HL-60/S4 treated with phorbol 12-myristate 13-acetate at 8.2 ng/mL for 4 days and 3 days (cell line): ENCODE data around the gene IL20RA.

Source experiments
- in situ Hi-C: fragments of 300-500 bp; cut with MboI; formaldehyde crosslinking; loops from 2 replicates; pipeline ENCODE4 v1.15.0; 2022; ENCODE audit warnings: low sequenced_read_pairs

The IL20RA gene, protein sequence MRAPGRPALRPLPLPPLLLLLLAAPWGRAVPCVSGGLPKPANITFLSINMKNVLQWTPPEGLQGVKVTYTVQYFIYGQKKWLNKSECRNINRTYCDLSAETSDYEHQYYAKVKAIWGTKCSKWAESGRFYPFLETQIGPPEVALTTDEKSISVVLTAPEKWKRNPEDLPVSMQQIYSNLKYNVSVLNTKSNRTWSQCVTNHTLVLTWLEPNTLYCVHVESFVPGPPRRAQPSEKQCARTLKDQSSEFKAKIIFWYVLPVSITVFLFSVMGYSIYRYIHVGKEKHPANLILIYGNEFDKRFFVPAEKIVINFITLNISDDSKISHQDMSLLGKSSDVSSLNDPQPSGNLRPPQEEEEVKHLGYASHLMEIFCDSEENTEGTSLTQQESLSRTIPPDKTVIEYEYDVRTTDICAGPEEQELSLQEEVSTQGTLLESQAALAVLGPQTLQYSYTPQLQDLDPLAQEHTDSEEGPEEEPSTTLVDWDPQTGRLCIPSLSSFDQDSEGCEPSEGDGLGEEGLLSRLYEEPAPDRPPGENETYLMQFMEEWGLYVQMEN

DNA sequence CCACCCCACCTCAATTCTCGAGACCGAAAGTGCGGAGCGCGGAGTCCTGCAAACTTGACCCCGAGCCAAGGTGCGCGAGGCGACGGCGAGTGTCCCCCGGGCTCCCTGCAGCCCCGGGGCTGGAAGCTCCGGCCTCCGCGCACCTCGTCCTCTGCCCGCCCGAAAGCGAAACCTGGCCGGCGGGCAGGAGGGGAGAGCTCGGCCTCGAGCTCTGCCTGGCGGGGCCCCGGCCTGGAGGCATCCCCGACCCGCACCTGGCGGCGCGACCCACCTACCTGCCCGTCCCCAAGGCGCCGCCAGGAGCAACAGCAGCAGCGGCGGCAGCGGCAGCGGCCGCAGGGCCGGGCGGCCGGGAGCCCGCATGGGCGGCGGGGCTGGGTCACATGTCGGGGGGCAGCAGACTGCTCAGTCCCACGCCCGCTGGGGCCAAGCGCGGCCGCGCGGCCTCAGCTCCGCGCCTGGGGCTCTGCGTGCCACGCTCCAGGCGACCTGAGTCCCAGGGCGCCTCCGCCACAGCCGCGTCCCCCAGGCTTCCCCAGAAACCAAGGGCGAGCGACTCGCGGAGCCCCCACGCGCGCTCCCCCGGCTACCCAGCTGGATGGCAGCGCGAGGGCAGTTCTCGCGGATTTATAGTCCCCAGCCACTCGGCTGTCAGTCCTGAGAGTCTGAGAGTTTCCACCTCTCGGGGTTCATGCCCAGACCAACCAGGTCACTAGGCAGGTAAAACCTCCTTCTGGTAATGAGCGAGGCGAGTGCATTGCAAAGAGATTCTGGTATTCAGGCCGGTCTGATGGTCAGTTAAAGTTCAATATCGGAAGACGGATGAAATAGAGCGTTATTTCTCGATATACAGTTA lies at the start of gene IL20RA:
IL20RA (minus strand) TSS at position 600 of the 856 bp plus-strand sequence; CDS start at position 363, 237 bp downstream.
- in situ Hi-C loops = no loop called here

DNA sequence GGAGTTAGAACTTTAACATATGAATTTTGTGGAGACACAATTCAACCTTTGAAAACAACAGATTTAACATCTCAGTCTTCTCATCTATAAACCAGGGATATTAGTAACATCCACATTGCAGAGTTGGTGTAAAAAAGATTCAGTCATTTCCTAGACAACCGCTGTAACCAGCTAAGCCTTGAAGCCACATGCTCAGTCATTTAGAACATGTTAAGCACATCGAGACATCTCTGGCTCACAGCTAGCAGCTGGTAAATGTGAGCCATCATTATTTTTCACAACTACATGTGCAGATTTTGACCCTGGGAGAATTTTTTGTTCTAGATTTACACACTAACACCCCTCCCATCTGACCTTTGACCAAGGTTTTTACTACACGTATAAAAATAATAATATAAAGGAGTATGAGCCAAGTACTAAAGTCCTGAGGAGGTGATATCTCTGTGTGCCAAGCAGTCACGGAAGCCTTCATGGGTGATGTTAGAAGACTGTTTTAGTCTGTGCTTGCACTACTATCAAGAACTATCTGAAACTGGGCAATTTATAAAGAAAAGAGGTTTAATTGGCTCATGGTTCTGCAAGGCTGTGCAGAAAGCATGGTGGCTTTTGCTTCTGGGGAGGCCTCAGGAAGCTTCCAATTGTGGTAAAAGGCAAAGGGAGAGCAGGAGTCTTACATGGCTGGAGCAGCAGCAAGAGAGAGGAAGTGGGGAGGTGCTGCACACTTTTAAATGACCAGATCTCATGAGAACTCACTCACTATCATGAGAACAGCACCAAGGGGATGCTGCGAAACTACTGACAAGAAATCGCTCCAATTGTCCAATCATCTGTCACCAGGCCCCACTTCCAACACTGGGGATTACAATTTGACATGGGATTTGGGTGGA lies 48.7 kb upstream of the IL20RA start:
- in situ Hi-C loops = no loop called here

- in situ Hi-C loops = no loop called here
Observed at GRCh38 chr6:137092018-137092417, 47.3 kb upstream of the IL20RA start.

- in situ Hi-C loops = no loop called here
Observed at GRCh38 chr6:137089305-137089704, 44.5 kb upstream of the IL20RA start.

GRCh38 chr6:137087902-137088301 lies 43.1 kb upstream of the IL20RA start:
- in situ Hi-C loops = no loop called here

DNA sequence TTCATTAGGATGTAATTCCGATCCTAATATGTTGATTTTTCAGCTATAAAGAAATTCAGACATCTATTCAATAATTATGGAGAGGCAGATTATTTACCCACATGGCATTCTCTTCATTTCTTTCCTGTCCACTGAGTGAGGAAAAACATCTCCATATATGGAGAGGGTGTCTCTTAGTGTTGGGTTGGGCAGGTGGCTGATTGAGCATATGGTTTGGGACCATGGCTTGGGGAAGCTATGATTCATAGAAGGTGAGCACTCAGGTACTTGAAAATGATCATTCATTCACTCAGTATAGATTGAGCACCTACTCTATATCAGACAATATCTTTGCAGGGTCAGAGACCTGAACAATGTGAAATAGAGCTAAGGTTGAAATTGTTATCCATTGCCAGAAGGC lies 41.3 kb upstream of the IL20RA start:
- in situ Hi-C loops = no loop called here

DNA sequence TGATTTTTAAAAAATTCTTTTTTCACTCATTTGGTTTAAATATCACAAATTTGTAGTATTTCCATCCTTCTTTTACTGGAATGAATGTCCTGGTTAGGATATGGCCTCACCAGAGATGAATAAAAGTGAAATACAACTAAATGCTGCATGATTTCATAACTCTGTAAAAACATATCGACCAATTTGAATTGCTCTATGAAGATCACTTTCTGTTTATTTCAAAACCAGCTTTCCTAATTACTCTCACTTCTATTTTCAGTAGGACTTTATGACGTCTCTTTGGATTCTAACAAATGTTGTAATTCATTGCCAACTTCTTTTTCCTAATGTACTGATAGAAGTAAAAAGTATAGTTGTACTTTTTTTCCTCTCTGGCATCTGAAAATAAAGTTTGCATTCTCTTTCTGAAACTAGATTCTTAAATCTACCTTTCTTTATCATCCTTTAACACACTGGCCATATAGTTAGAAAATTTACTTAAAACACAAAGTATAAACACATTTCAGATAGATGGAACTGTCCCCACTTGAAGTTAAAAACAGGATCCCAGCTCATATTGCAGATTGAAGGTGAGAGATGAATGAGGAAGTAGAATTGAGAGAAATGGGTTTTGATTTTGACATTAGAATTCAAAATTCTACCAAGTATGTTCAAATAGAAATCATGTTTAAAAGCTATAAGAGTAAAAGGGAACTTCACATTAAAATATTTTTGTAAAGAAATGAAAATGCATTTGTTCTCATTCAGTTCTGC lies 40.3 kb upstream of the IL20RA start:
- in situ Hi-C loops = no loop called here

- in situ Hi-C loops = no loop called here
Observed at GRCh38 chr6:137084090-137084489, 39.3 kb upstream of the IL20RA start.

DNA sequence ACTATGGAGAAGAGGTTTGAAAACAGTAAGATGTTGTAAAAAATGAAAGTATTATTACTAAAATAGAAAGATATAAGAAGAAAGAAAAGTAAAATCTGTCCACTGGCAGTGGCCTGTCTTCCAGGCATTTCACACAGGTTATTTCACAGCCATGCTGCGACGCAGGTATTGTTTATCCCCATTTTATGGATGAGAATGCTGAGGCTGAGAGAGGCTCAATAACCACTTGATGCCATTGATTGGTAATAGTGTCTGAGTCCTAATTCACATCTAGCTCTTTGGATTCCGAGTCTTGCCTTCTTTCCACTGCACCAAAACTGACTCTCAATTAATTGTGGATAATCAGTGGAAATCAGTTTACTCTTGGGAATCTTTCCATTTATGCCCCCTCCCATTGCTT lies 37.2 kb upstream of the IL20RA start:
- in situ Hi-C loops = no loop called here

- in situ Hi-C loops = no loop called here
Observed at GRCh38 chr6:137080711-137081110, 35.9 kb upstream of the IL20RA start.

DNA sequence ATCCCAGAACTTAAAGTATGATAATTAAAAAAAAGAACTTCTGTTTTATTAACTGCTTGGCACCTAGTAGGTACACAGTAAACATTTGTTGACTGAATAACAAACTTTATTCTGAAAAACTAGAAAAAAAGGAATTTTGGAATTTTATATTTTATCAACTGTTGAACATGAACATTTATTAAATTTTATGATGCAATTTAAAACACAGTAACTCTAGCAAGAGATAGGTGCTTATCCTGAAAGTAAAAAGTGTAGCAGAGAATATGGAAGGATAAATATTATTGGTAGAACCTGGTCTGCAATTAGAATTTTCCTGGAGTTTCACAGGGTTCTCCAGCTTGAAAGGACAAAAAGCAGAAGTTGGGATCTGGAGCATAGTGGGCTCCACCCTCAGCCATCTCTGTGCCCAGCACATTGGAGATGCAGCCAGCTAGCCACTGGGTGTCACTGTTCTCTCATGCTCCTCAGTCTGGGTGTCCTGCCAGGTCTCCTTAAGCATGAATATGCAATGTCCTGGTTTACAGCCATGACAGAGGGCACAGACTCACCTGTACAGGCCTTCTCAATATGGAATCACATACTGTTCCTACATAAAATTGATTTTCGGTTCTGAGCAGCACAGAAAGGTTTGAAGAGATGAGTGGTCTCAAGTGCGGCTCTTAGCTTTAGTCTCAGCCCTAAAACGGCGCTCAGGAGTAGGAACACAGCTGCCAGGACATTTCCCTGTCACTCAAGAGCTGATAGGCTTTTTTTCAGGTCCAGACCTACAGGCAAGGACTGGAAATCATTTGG lies 31.7 kb upstream of the IL20RA start:
- in situ Hi-C loops = loop anchor here (10.0 kb wide), 1 partner anchor 558 kb away; no protein-coding TSS in a partner anchor

DNA sequence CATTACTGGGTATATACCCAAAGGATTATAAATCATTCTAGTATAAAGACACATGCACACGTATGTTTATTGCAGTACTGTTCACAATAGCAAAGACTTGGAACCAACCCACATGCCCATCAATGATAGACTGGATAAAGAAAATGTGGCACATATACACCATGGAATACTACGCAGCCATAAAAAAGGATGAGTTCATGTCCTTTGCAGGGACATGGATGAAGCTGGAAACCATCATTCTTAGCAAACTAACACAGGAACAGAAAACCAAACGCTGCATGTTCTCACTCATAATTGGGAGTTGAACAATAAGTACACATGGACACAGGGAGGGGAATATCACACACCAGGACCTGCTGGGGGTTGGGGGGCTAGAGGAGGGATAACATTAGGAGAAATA lies 31.0 kb upstream of the IL20RA start:
- in situ Hi-C loops = loop anchor here (10.0 kb wide), 1 partner anchor 559 kb away; no protein-coding TSS in a partner anchor

DNA sequence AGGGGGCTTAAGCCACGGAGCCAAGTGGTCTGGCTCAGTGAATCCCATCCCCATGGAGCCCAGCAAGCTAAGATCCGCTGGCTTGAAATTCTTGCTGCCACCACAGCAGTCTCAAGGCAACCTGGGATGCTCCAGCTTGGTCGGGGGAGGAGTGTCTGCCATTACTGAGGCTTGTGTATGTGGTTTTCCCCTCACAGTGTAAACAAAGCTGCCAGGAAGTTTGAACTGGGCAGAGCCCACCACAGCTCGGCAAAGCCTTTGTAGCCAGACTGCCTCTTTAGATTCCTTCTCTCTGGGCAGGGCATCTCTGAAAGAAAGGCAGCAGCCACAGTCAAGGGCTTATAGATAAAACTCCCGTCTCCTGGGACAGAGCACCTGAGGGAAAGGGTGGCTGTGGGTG lies 25.5 kb upstream of the IL20RA start:
- in situ Hi-C loops = loop anchor here (10.0 kb wide), 1 partner anchor 564 kb away; no protein-coding TSS in a partner anchor

DNA sequence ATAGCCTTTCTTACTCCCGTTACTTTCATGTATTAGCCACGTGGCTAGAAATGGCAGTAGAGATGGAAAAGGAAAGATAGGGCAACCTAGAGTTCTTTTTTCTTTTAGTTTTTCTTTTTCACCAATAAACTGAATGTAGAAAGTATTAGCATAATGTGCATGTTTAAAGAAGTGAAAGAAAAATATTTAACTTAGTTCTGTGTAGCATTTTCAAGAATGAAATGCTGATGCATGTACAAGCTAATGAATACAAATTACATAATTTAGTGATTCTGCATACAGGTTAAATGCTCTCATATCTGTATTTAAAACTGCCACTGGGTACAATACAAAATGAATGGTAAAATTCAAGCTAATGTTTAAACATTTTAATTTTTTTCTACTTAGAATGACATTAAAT lies 22.6 kb upstream of the IL20RA start:
- in situ Hi-C loops = no loop called here

- in situ Hi-C loops = no loop called here
Observed at GRCh38 chr6:137058037-137058436, 13.3 kb upstream of the IL20RA start.

DNA sequence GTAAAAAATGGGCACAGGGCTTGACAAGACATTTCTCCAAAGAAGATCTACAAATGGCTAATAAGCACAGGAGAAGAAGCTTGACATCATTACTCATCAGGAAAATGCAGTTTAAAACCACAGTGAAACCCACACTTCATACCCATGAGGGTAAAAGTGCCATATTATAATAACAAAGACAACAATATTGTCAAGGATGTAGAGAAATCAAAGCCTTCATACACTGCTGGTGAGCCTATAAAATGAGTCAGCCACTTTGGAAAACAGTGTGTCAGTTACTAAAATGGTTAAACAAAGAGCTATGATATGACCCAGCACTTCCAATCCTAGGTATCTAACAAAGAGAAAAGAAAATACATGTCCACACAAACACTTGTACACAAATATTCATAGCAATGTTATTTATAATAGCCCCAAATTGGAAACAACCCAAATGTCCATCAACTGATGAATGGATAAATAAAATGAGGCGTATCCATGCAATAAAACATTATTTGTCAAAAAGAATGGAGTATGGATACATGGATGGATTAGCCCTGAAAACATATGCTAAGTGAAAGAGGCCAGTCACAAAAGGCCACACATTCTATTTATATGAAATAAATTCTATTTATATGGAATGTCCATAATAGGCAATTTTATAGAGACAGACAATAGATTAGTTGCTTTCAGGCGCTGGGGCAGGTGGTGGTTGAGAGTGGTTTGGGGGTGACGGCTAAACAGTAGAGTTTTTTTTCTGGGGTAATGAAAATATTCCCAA lies 11.5 kb upstream of the IL20RA start:
- in situ Hi-C loops = no loop called here

GRCh38 chr6:137051790-137052472 lies 7.2 kb upstream of the IL20RA start:
- in situ Hi-C loops = no loop called here

GRCh38 chr6:137049095-137049494 lies 4.3 kb upstream of the IL20RA start:
- in situ Hi-C loops = no loop called here
